HepG2 (cell line): ENCODE results near the gene UNC93A. TPM values are rescaled to one million over a fixed set of nuclear protein-coding genes. Genes with fewer than 3 reads are reported as not detected.
A peak's percentile ranks its signal among the peaks of the same experiment; 100 is the strongest.
"Not testable (repeated sequence)": the region's sequence is repeated elsewhere in the genome, so short reads cannot be mapped to it uniquely, and the experiment has no call there.

Experiments used
- ATAC-seq: fragments of 200-7000 bp; cut with Tn5 transposase; 3 replicates; pipeline ENCODE4 v1.9.1; 2020; ENCODE audit warnings: mild to moderate bottlenecking, moderate library complexity
- BruUV-seq: library from RNA; stranded (reverse); fragments of 400-500 nt; replicated peaks from 2 replicates; lab custom pipeline; 2021; lab: Mats Ljungman, UMichigan
- CTCF ChIA-PET: fragments of 300-600 bp; formaldehyde crosslinking; extraction: SDS; loops from one replicate; lab custom pipeline; 2021; ENCODE audit warnings: low total read pairs, inconsistent platforms, low intra/inter-chr PET ratio; lab: Yijun Ruan, JAX
- POLR2A ChIA-PET: fragments of 350-600 bp; sonication (Branson Sonifier 250); formaldehyde crosslinking; loops from one replicate; lab custom pipeline; 2020; ENCODE audit warnings: antibody characterized with exemption, inconsistent platforms; lab: Yijun Ruan, JAX
- DNase-seq: peaks from one replicate; pipeline ENCODE4 v3.0.0-alpha.2; 2015; ENCODE audit warnings: low spot score
- FAIRE-seq: peaks from 3 replicates; lab custom pipeline; 2011; peaks lifted over from hg19 to GRCh38; lab: Jason Lieb, UNC
- H2AFZ ChIP-seq: one replicate; pipeline ENCODE4 v1.6.1; 2011; ENCODE audit warnings: low read length, inconsistent platforms
- H3K27ac ChIP-seq: fragments of 300-600 bp; 3 replicates; pipeline ENCODE4 v1.8.0; 2011; ENCODE audit warnings: mixed run types, mild to moderate bottlenecking, mixed read lengths, low read length, inconsistent platforms; ENCODE audit not compliant: insufficient read depth; ENCODE audit errors: extremely low read length
- H3K27me3 ChIP-seq, 2 experiments: fragments of 200-600 bp in 1 of 2; 2 replicates in 1 of 2; 3 replicates in 1 of 2; pipeline versions ENCODE4 v1.6.0 to v1.8.0; 2011; ENCODE audit warnings: low read length in 2 of 2, mild to moderate bottlenecking in 2 of 2, moderate library complexity in 2 of 2, inconsistent platforms in 1 of 2; ENCODE audit not compliant: insufficient read depth in 2 of 2, control insufficient read depth in 1 of 2
- H3K36me3 ChIP-seq, 2 experiments: fragments of 200-600 bp in 1 of 2; replicated peaks in 1 of 2; 2 replicates in 1 of 2; 3 replicates in 1 of 2; pipeline versions ENCODE4 v1.5.1 to v1.8.0; 2011; ENCODE audit warnings: low read length in 2 of 2, inconsistent platforms in 1 of 2; ENCODE audit not compliant: insufficient read depth in 2 of 2, control insufficient read depth in 1 of 2
- H3K4me1 ChIP-seq: 2 replicates; pipeline ENCODE4 v1.5.1; 2012; ENCODE audit warnings: low read length, inconsistent platforms; ENCODE audit not compliant: insufficient read depth
- H3K4me2 ChIP-seq: 2 replicates; pipeline ENCODE4 v1.6.0; 2011; ENCODE audit warnings: low read depth, low read length, inconsistent platforms
- H3K4me3 ChIP-seq, 3 experiments: fragments of 200-600 bp in 1 of 3; sonication (generic), shearing (Covaris generic) in 1 of 3; replicated peaks in 1 of 3; 2 replicates each; pipeline ENCODE4 v1.5.1; 2011 to 2016; ENCODE audit warnings: low read length in 3 of 3, inconsistent platforms in 2 of 3, low read depth in 2 of 3, mild to moderate bottlenecking in 2 of 3, control low read depth in 1 of 3, mixed read lengths in 1 of 3; ENCODE audit not compliant: insufficient read depth in 1 of 3
- H3K79me2 ChIP-seq: one replicate; pipeline ENCODE4 v1.6.1; 2011; ENCODE audit warnings: low read length, inconsistent platforms; ENCODE audit not compliant: insufficient read depth
- H3K9ac ChIP-seq: 2 replicates; pipeline ENCODE4 v1.6.0; 2011; ENCODE audit warnings: mild to moderate bottlenecking, low read depth, low read length, inconsistent platforms; ENCODE audit not compliant: insufficient read depth
- H3K9me3 ChIP-seq: 2 replicates; pipeline ENCODE4 v1.5.1; 2012; ENCODE audit warnings: mild to moderate bottlenecking, low read length
- H4K20me1 ChIP-seq: 2 replicates; pipeline ENCODE4 v1.6.0; 2011; ENCODE audit warnings: inconsistent platforms, mild to moderate bottlenecking, low read length, moderate library complexity; ENCODE audit not compliant: insufficient read depth
- FIP1L1 ChIP-seq: fragments of 200-400 bp; formaldehyde crosslinking; IDR thresholded peaks from 2 replicates; pipeline ENCODE4 v1.6.1; 2018; ENCODE audit warnings: low read depth, mild to moderate bottlenecking, low read length, moderate library complexity, borderline replicate concordance; ENCODE audit not compliant: insufficient read depth
- FOXP1 ChIP-seq, 2 experiments: fragments of 450-650 bp in 1 of 2; IDR thresholded peaks; 2 replicates each; pipeline ENCODE4 v1.6.1; 2017 to 2018; ENCODE audit warnings: antibody characterized with exemption in 1 of 2
- NFATC3 ChIP-seq: sonication (generic); formaldehyde crosslinking; IDR thresholded peaks from 2 replicates; pipeline ENCODE4 v1.5.1; 2020; ENCODE audit warnings: mild to moderate bottlenecking, missing genetic modification reagents
- NR2F1 ChIP-seq, 2 experiments: fragments of 450-650 bp in 1 of 2; formaldehyde crosslinking in 1 of 2; IDR thresholded peaks; 2 replicates each; pipeline versions ENCODE4 v1.5.0 to v1.6.1; 2016 to 2020; ENCODE audit warnings: mild to moderate bottlenecking in 1 of 2, missing compliant biosample characterization in 1 of 2, missing genetic modification reagents in 1 of 2, moderate library complexity in 1 of 2
- NR2F6 ChIP-seq, 2 experiments: IDR thresholded peaks; 2 replicates each; pipeline ENCODE4 v1.6.1; 2016; ENCODE audit warnings: antibody characterized with exemption in 1 of 2, mild to moderate bottlenecking in 1 of 2
- RARA ChIP-seq: IDR thresholded peaks from 2 replicates; pipeline ENCODE4 v1.6.1; 2016; ENCODE audit warnings: missing genetic modification reagents, missing compliant biosample characterization
- TFAP4 ChIP-seq: sonication (generic); IDR thresholded peaks from 2 replicates; pipeline ENCODE4 v1.6.1; 2016; ENCODE audit warnings: low read depth, borderline replicate concordance
- ZNF138 ChIP-seq: sonication (generic); formaldehyde crosslinking; IDR thresholded peaks from 2 replicates; pipeline ENCODE4 v1.5.0; 2020; ENCODE audit warnings: mild to moderate bottlenecking, low read depth, missing genetic modification reagents
- ZNF281 ChIP-seq: sonication (generic); formaldehyde crosslinking; IDR thresholded peaks from 2 replicates; pipeline ENCODE4 v1.4.0; 2020; ENCODE audit warnings: missing genetic modification reagents, borderline replicate concordance
- ZNF720 ChIP-seq: sonication (generic); formaldehyde crosslinking; IDR thresholded peaks from 2 replicates; pipeline ENCODE4 v1.4.0; 2020; ENCODE audit warnings: missing genetic modification reagents
- WGBS: methylation state at CpG from one replicate; pipeline ENCODE4 v1.1.6; 2017; ENCODE audit warnings: low lambda C conversion rate; 5-methylcytosine and 5-hydroxymethylcytosine counted together
- in situ Hi-C: cut with HindIII; loops from 2 replicates; pipeline ENCODE4 v1.10.0; 2017; ENCODE audit warnings: low pct_unique_long_range_greater_than_20kb; ENCODE audit not compliant: extremely low pct_ligation_motif_present
- intact Hi-C: fragments of 100-400 bp; cut with micrococcal nuclease; formaldehyde crosslinking; loops from one replicate; pipeline ENCODE4 v1.10.0; 2022; ENCODE audit not compliant: unreplicated experiment
- polyA plus RNA-seq, 8 experiments: library from polyadenylated mRNA; depleted of rRNA in 3 of 8; stranded (reverse) in 7 of 8; unstranded in 1 of 8; fragments of >200 nt; fragmentation: Illumina TruSeq in 4 of 8; extraction: Trizol in 4 of 8; gene quantifications; 2 replicates each; pipeline versions ENCODE4 v1.2.1 to v1.2.3, GENCODE V29; 2011 to 2016; ENCODE audit warnings: low read depth in 4 of 8, missing spikeins in 1 of 8, mixed read lengths in 1 of 8; ENCODE audit not compliant: insufficient read depth in 1 of 8
- total RNA-seq, 5 experiments: library from RNA; depleted of rRNA; stranded (reverse); fragments of >200 nt; fragmentation: Illumina TruSeq; extraction: Trizol; gene quantifications; 2 replicates each; pipeline ENCODE4 v1.2.3, GENCODE V29; 2016; ENCODE audit warnings: low read depth in 1 of 5
- TF ChIP-seq, protein P1 (sequence below): sonication (generic); formaldehyde crosslinking; IDR thresholded peaks from 2 replicates; pipeline ENCODE4 v1.4.0; 2020; ENCODE audit warnings: missing genetic modification reagents

Gene UNC93A
- total and polyA plus RNA-seq, 2 of the 13 experiments (the other 11 are each of a cell fraction or from before 2014, with no cell fraction given), result 11.0 to 42.7 TPM

DNA sequence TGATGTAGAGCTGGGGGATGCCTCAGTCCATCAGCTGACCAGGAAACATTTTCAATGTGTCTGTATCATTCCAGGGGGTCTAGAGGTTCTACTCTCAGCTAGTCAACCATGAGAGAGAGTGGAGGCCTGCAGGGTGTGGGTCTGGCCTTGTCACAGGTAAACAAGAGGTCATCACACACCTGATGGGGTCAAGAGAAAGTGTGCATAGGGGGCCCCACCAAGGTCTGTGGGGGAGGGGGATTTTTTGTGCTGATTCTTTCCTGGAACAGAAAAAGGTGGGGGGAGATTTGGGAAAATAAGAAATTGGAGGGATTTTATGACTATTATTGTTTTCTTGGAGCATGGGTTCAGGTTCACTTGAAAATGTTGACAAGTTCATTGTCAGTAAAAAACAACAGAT lies 8.9 kb upstream of the UNC93A start:
- TF ChIP-seq, protein P1, sequence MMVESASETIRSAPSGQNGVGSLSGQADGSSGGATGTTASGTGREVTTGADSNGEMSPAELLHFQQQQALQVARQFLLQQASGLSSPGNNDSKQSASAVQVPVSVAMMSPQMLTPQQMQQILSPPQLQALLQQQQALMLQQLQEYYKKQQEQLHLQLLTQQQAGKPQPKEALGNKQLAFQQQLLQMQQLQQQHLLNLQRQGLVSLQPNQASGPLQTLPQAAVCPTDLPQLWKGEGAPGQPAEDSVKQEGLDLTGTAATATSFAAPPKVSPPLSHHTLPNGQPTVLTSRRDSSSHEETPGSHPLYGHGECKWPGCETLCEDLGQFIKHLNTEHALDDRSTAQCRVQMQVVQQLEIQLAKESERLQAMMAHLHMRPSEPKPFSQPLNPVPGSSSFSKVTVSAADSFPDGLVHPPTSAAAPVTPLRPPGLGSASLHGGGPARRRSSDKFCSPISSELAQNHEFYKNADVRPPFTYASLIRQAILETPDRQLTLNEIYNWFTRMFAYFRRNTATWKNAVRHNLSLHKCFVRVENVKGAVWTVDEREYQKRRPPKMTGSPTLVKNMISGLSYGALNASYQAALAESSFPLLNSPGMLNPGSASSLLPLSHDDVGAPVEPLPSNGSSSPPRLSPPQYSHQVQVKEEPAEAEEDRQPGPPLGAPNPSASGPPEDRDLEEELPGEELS (CRISPR knock-in tag), result 0 out of 2 replicates have a peak, but pooled peaks have one; percentile 21
- TF ChIP-seq FIP1L1 (no peak), ZNF720 (CRISPR knock-in tag) (no peak), NFATC3 (CRISPR knock-in tag) (no peak), ZNF138 (CRISPR knock-in tag) (no peak), FOXP1 (IDR thresholded peaks at IDR 0.05) (no peak), FOXP1 (CRISPR knock-in tag; IDR thresholded peaks at IDR 0.05) (peak; percentile 46; the same call in 1 of the 2 replicates), RARA (CRISPR knock-in tag) (0 out of 2 replicates have a peak, but pooled peaks have one; percentile 8), NR2F6 (IDR thresholded peaks at IDR 0.05) (peak; percentile 70), NR2F6 (CRISPR knock-in tag; IDR thresholded peaks at IDR 0.05) (0 out of 2 replicates have a peak, but pooled peaks have one; percentile 26), ZNF281 (CRISPR knock-in tag) (peak; percentile 71; the same call in 1 of the 2 replicates), TFAP4 (peak; percentile 29; the same call in 1 of the 2 replicates), NR2F1 (CRISPR knock-in tag; IDR thresholded peaks at IDR 0.05) (0 out of 4 replicates have a peak, but pooled peaks of 1 of the 2 experiments have one; percentile 17)
- CTCF ChIA-PET, result no interaction called here
- no peaks in the 10 kb centered on the region for H4K20me1 ChIP-seq
- H3K36me3 ChIP-seq, result no peaks in the 10 kb centered on the region
- intact Hi-C loops, result no loop called here
- peaks cover 76% of the 10 kb centered on the region for H3K4me1 ChIP-seq
- ATAC-seq (no peak), FAIRE-seq (no peak), DNase-seq (no peak)
- H3K79me2 ChIP-seq, result no peaks in the 10 kb centered on the region
- H3K4me3 ChIP-seq, result no peak overlapping the region
- no peaks in the 10 kb centered on the region for H3K9me3 ChIP-seq
- no peak overlapping the region for H3K4me2 ChIP-seq
- H3K27me3 ChIP-seq, result no peaks in the 10 kb centered on the region
- H2AFZ ChIP-seq, result no peak overlapping the region
- BruUV-seq, result no TSS peak
- H3K27ac ChIP-seq, result no peak overlapping the region
- no peak overlapping the region for H3K9ac ChIP-seq
- POLR2A ChIA-PET, result interaction anchor here (0.9 to 1.8 kb wide), 3 partner anchors 11 to 17 kb away, joined by 3 to 12 read pairs (median 5); no protein-coding TSS in a partner anchor
- in situ Hi-C loops, result no loop called here

- H3K4me1 ChIP-seq, result peaks cover 92% of the 10 kb centered on the region
- H3K9ac ChIP-seq, FAIRE-seq, CTCF ChIA-PET, H3K27me3 ChIP-seq, H3K4me2 ChIP-seq, H3K79me2 ChIP-seq, H4K20me1 ChIP-seq, H2AFZ ChIP-seq, H3K36me3 ChIP-seq, H3K27ac ChIP-seq, intact Hi-C loops, DNase-seq, H3K4me3 ChIP-seq, H3K9me3 ChIP-seq, in situ Hi-C loops: not testable (repeated sequence)
- peak; percentile 21; the same call in 2 of the 3 replicates for ATAC-seq
- POLR2A ChIA-PET, result interaction anchor here (1.0 to 4.5 kb wide), 6 partner anchors 15 to 65 kb away, joined by 3 to 33 read pairs (median 8); no protein-coding TSS in a partner anchor
- 93% methylated on average over 8 of the region's 13 CpGs for WGBS
- BruUV-seq, result TSS peak; percentile 81
Observed at GRCh38 chr6:167284565-167284964, 6.5 kb upstream of the UNC93A start.
